SK-N-SH treated with all-trans-retinoic acid at 6 μM for 48 hours (cell line): ENCODE data around the gene DIP2C.

Experiments
- ATAC-seq: fragments of 200-7000 bp; cut with Tn5 transposase; 3 replicates; pipeline ENCODE4 v1.9.1; 2020; ENCODE audit warnings: mild to moderate bottlenecking, moderate library complexity
- ARNTL ChIP-seq: fragments of 450-650 bp; formaldehyde crosslinking; IDR thresholded peaks from 2 replicates; pipeline ENCODE4 v1.5.0; 2020; ENCODE audit warnings: low read depth, mild to moderate bottlenecking, moderate library complexity, borderline replicate concordance
- CREB5 ChIP-seq: fragments of 250-450 bp; sonication (Bioruptor Pico); IDR thresholded peaks from 2 replicates; pipeline ENCODE4 v1.5.1; 2020; ENCODE audit warnings: low read depth, mild to moderate bottlenecking, moderate library complexity
- CSDC2 ChIP-seq: fragments of 250-450 bp; sonication (Bioruptor Pico); IDR thresholded peaks from 2 replicates; pipeline ENCODE4 v1.5.0; 2020; ENCODE audit warnings: mild to moderate bottlenecking, moderate library complexity
- CSRNP3 ChIP-seq: fragments of 250-450 bp; sonication (Bioruptor Pico); IDR thresholded peaks from 2 replicates; pipeline ENCODE4 v1.5.1; 2021; ENCODE audit warnings: mild to moderate bottlenecking, moderate library complexity
- ESRRG ChIP-seq: fragments of 250-450 bp; sonication (Bioruptor Pico); IDR thresholded peaks from 2 replicates; pipeline ENCODE4 v1.6.1; 2021; ENCODE audit warnings: mild to moderate bottlenecking
- ISL1 ChIP-seq: fragments of 250-450 bp; sonication (Bioruptor Pico); IDR thresholded peaks from 2 replicates; pipeline ENCODE4 v2.1.2; 2022; ENCODE audit warnings: mild to moderate bottlenecking, moderate library complexity
- PATZ1 ChIP-seq: fragments of 250-450 bp; sonication (Bioruptor Pico); IDR thresholded peaks from 2 replicates; pipeline ENCODE4 v1.8.0; 2020; ENCODE audit warnings: mild to moderate bottlenecking, moderate library complexity, borderline replicate concordance
- POU6F1 ChIP-seq: fragments of 250-450 bp; sonication (Bioruptor Pico); IDR thresholded peaks from 2 replicates; pipeline ENCODE4 v1.8.0; 2021; ENCODE audit warnings: low read depth, mild to moderate bottlenecking, moderate library complexity, borderline replicate concordance
- PPARA ChIP-seq: fragments of 250-450 bp; sonication (Bioruptor Pico); IDR thresholded peaks from 2 replicates; pipeline ENCODE4 v1.5.0; 2020; ENCODE audit warnings: mild to moderate bottlenecking, borderline replicate concordance
- RARB ChIP-seq: fragments of 250-450 bp; sonication (Bioruptor Pico); IDR thresholded peaks from 2 replicates; pipeline ENCODE4 v1.8.0; 2021; ENCODE audit warnings: mild to moderate bottlenecking, moderate library complexity
- SNAI2 ChIP-seq: fragments of 250-450 bp; sonication (Bioruptor Pico); IDR thresholded peaks from 2 replicates; pipeline ENCODE4 v1.5.0; 2020; ENCODE audit warnings: mild to moderate bottlenecking, moderate library complexity
- TCF4 ChIP-seq: fragments of 250-450 bp; sonication (Bioruptor Pico); IDR thresholded peaks from 2 replicates; pipeline ENCODE4 v1.8.0; 2021; ENCODE audit warnings: mild to moderate bottlenecking, moderate library complexity, borderline replicate concordance
- TOX ChIP-seq: fragments of 250-450 bp; sonication (Bioruptor Pico); IDR thresholded peaks from 2 replicates; pipeline ENCODE4 v1.8.0; 2021; ENCODE audit warnings: mild to moderate bottlenecking, moderate library complexity, borderline replicate concordance
- TSHZ2 ChIP-seq: fragments of 250-450 bp; sonication (Bioruptor Pico); IDR thresholded peaks from 2 replicates; pipeline ENCODE4 v1.5.0; 2020; ENCODE audit warnings: mild to moderate bottlenecking, moderate library complexity
- ZFP3 ChIP-seq: fragments of 250-450 bp; sonication (Bioruptor Pico); IDR thresholded peaks from 2 replicates; pipeline ENCODE4 v1.5.0; 2020; ENCODE audit warnings: mild to moderate bottlenecking, moderate library complexity
- ZFP30 ChIP-seq: fragments of 450-650 bp; formaldehyde crosslinking; IDR thresholded peaks from 2 replicates; pipeline ENCODE4 v1.5.0; 2022; ENCODE audit warnings: mild to moderate bottlenecking, moderate library complexity
- ZNF565 ChIP-seq: fragments of 450-650 bp; formaldehyde crosslinking; conservative IDR thresholded peaks from 2 replicates; pipeline ENCODE4 v1.5.0; 2020; ENCODE audit warnings: low read depth, mild to moderate bottlenecking, moderate library complexity
- ZNF70 ChIP-seq: fragments of 450-650 bp; formaldehyde crosslinking; IDR thresholded peaks from 2 replicates; pipeline ENCODE4 v1.5.0; 2020; ENCODE audit warnings: mild to moderate bottlenecking, moderate library complexity
- ZNF8 ChIP-seq: fragments of 450-650 bp; formaldehyde crosslinking; IDR thresholded peaks from 2 replicates; pipeline ENCODE4 v1.5.0; 2020; ENCODE audit warnings: mild to moderate bottlenecking, moderate library complexity

DIP2C gene

GRCh38 chr10:489330-489729 is 200.1 kb downstream of the DIP2C start:
- ATAC-seq: no peak
- TF ChIP-seq ZNF8 (CRISPR knock-in tag) (no peak), PATZ1 (CRISPR knock-in tag) (no peak), CSRNP3 (CRISPR knock-in tag) (no peak), ZFP30 (CRISPR knock-in tag) (no peak), CSDC2 (no peak)

GRCh38 chr10:488933-489215 is 200.6 kb downstream of the DIP2C start:
- TF ChIP-seq PATZ1 (CRISPR knock-in tag) (no peak), ZFP30 (CRISPR knock-in tag) (no peak), TCF4 (CRISPR knock-in tag) (no peak), ZFP3 (CRISPR knock-in tag) (no peak), SNAI2 (no peak), ARNTL (CRISPR knock-in tag) (no peak), ESRRG (CRISPR knock-in tag) (no peak), ISL1 (CRISPR knock-in tag) (no peak), ZNF8 (CRISPR knock-in tag) (no peak), ZNF70 (CRISPR knock-in tag) (no peak), PPARA (CRISPR knock-in tag) (no peak), RARB (CRISPR knock-in tag) (no peak), TOX (CRISPR knock-in tag) (no peak), CREB5 (CRISPR knock-in tag) (no peak), TSHZ2 (no peak), POU6F1 (CRISPR knock-in tag) (no peak), ZNF565 (CRISPR knock-in tag) (no peak)

More at GRCh38 chr10:488933-489215, 200.6 kb downstream of the DIP2C start:
- no peak for ATAC-seq
